ENCODE measurements around the gene DDB1. TPM values are rescaled to one million over a fixed set of nuclear protein-coding genes. Genes with fewer than 3 reads are reported as not detected.

Gene DDB1
- total RNA-seq, 2 donors from 2014 or later = 122 to 144 TPM

DNA sequence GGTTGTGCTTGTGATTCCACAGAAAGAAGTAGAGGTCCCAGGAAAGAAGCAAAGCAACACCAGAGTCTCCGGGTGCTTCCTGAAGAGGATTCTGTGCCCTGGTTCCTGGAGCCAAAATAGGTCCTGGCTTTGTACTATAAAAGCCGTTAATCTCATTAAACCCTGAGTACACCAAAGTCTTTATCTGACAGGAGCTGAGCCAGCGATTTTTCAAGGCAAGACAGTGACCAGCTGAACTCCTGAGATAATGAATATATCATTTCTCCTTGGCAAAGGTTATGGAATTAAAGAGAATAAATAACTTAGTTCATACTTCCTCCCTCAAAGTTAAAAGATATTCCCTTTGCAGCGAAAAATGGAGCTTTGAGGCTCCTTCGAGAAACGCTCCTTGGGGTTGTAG is 34.5 kb upstream of the DDB1 start:
- H3K4me3 ChIP-seq = no peak overlapping the region
- H3K4me1 ChIP-seq (ENCODE audit: control insufficient read depth in 1 of 2, low read depth in 2 of 2) = peaks cover 5 to 15% of the 10 kb centered on the region in 2 donors
- ATAC-seq (ENCODE audit: insufficient number of reproducible peaks, low FRiP score, low read depth) (no peak), DNase-seq (ENCODE audit: low spot score) (no peak)
- no peaks in the 10 kb centered on the region for H3K27me3 ChIP-seq (replicated peaks; ENCODE audit: insufficient read depth)
- H3K36me3 ChIP-seq = peaks cover 27% of the 10 kb centered on the region
- no peaks in the 10 kb centered on the region for H3K9me3 ChIP-seq
- peak overlapping the region in 1 of 2 donors; percentile 79 for H3K27ac ChIP-seq
- TF ChIP-seq, protein P1, sequence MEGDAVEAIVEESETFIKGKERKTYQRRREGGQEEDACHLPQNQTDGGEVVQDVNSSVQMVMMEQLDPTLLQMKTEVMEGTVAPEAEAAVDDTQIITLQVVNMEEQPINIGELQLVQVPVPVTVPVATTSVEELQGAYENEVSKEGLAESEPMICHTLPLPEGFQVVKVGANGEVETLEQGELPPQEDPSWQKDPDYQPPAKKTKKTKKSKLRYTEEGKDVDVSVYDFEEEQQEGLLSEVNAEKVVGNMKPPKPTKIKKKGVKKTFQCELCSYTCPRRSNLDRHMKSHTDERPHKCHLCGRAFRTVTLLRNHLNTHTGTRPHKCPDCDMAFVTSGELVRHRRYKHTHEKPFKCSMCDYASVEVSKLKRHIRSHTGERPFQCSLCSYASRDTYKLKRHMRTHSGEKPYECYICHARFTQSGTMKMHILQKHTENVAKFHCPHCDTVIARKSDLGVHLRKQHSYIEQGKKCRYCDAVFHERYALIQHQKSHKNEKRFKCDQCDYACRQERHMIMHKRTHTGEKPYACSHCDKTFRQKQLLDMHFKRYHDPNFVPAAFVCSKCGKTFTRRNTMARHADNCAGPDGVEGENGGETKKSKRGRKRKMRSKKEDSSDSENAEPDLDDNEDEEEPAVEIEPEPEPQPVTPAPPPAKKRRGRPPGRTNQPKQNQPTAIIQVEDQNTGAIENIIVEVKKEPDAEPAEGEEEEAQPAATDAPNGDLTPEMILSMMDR (IDR thresholded peaks at IDR 0.05) = no peak

DNA sequence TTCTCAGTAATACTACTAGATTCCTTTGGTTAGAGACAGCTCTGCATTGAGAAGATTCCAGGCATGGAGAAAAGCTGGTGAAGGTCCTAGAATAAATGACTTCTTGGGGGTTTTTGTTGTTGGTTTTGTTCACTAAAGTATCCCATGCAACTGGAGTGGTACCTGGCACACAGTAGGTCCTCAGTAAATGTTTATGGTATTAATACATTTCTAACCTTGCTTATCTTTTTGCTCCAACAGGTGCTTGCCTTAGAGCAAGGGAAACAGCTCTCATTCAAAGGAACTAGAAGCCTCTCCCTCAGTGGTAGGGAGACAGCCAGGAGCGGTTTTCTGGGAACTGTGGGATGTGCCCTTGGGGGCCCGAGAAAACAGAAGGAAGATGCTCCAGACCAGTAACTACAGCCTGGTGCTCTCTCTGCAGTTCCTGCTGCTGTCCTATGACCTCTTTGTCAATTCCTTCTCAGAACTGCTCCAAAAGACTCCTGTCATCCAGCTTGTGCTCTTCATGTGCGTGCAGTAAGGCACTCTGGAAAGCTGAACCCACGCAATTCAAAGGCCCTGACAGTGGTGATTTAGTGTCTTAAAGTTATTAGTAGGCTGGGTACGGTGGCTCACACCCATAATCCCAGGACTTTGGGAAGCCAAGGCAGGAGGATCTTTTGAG is 31.2 kb upstream of the DDB1 start:
- TF ChIP-seq, protein P1 (IDR thresholded peaks at IDR 0.05) = no peak
- no peak overlapping the region for H3K27ac ChIP-seq
- no peak for DNase-seq (ENCODE audit: low spot score)
- H3K36me3 ChIP-seq = peaks cover 27% of the 10 kb centered on the region
- no peak overlapping the region for H3K4me3 ChIP-seq
- H3K4me1 ChIP-seq (ENCODE audit: control insufficient read depth in 1 of 2, low read depth in 2 of 2) = peaks cover 13 to 31% of the 10 kb centered on the region in 2 donors
- ATAC-seq (ENCODE audit: insufficient number of reproducible peaks, low FRiP score, low read depth) = no peak
- no peaks in the 10 kb centered on the region for H3K9me3 ChIP-seq
- no peaks in the 10 kb centered on the region for H3K27me3 ChIP-seq (replicated peaks; ENCODE audit: insufficient read depth)

DNA sequence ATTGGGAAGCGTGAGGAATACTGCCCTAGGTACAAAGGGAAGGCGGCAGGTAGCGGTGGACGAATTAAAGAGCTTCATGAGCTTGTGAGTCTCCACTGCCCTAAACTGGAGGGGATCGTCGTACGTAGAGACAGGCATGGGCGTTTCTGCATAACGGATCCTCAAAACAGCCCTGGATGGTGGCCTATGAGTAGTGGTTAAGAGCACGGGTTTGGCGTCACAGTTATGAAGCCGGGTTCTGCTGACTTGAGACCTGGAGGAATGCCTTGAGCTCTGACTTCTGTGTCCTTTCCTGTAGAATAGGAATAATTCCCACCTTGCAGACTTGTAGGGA is 29.6 kb upstream of the DDB1 start:
- ATAC-seq (ENCODE audit: insufficient number of reproducible peaks, low FRiP score, low read depth) (no peak), DNase-seq (ENCODE audit: low spot score) (no peak)
- no peaks in the 10 kb centered on the region for H3K9me3 ChIP-seq
- peaks cover 22% of the 10 kb centered on the region for H3K36me3 ChIP-seq
- H3K4me3 ChIP-seq = peak overlapping the region; percentile 98
- H3K27ac ChIP-seq = peak overlapping the region; percentile 100
- TF ChIP-seq, protein P1 (IDR thresholded peaks at IDR 0.05) = no peak
- H3K4me1 ChIP-seq (ENCODE audit: control insufficient read depth in 1 of 2, low read depth in 2 of 2) = peaks cover 13 to 31% of the 10 kb centered on the region in 2 donors
- H3K27me3 ChIP-seq (replicated peaks; ENCODE audit: insufficient read depth) = no peaks in the 10 kb centered on the region

DNA sequence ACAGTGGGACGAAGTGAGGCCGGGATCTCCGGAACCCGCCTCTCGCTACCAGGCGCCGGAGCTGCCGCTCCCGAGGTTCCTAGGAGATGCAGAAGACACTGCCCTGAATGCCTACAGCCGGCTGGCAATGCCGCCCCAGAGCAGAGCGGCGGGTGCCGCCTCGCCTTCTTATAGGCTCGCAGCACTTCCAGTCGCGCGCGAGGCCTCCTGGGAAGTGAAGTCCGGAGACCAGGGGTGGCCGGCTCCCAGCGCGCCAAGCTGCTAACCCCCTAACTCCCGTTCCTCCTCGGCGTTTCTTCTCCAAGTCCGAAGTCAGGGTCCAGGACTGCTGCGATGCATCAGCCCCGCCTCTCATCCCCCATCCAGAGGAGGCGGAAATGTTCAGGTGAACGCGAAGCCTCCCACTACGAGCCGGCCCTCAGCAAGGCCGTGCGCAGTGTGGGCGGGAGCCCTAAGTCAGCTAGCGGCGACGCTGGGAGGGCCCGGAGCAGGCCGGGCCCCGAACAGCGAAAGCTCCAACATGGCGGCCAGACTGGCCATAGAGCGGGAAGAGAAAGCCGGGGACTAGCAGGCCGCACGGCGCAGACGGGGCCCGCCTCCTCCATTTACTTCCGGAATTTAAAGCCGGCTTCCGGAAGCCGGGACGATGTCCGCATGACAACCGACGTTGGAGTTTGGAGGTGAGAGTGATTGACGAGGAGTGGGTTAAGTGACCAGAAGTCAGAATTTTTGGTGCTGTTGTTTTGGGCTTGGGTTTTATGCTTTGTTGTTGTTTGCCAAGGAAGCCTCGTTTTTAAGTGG is 29.0 kb upstream of the DDB1 start, which contains the start of the genes CYB561A3 and TMEM138:
Gene CYB561A3, minus strand, starts transcription at position 142 of the 801 bp plus-strand sequence. CDS start 5,169 bp downstream, outside the sequence.
Gene TMEM138, plus strand, starts transcription at position 634 of the 801 bp plus-strand sequence. CDS start 2,017 bp downstream, outside the sequence.
- Histone ChIP-seq H3K27me3 (replicated peaks; ENCODE audit: insufficient read depth) (no peaks in the 10 kb centered on the region), H3K4me3 (peak within 1 kb of the TSS; percentile 98), H3K9me3 (no peaks in the 10 kb centered on the region), H3K36me3 (peaks cover 16% of the 10 kb centered on the region), H3K4me1 (ENCODE audit: control insufficient read depth in 1 of 2, low read depth in 2 of 2) (peaks cover 13 to 31% of the 10 kb centered on the region in 2 donors), H3K27ac (peak within 1 kb of the TSS; percentile 100)
- ATAC-seq (ENCODE audit: insufficient number of reproducible peaks, low FRiP score, low read depth) (peak; percentile 88), DNase-seq (ENCODE audit: low spot score) (peak; percentile 70)
- TF ChIP-seq, protein P1 (IDR thresholded peaks at IDR 0.05) = no peak

DNA sequence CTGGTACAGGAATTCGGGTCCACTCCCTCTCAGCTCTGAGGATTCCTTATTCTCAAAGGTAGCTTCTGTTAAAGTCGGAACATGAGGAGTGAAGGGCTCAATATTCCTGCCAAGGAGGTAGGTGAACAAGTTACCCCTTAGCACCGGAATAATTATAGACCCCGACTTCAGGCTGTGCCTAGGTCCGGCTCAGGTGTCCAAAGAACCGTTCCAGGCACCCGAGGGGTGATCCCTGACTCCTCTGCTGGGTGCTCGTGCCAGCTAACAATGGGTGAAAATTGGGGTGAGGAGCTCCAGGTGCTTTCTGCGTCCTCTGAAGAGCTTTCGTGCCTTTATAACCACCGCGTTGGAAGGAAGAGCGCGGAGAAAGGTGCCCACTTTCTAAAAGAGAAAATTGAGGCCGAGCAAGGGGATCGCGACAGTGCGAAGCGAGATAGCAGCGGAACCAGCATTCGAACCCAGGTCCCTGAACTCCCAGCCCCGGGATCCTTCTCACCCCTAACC is 28.4 kb upstream of the DDB1 start:
- no peak for ATAC-seq (ENCODE audit: insufficient number of reproducible peaks, low FRiP score, low read depth)
- H3K9me3 ChIP-seq = no peaks in the 10 kb centered on the region

More for the DNA sequence above, 28.4 kb upstream of the DDB1 start:
- Histone ChIP-seq H3K27me3 (replicated peaks; ENCODE audit: insufficient read depth) (no peaks in the 10 kb centered on the region), H3K36me3 (peaks cover 10% of the 10 kb centered on the region), H3K4me3 (peak overlapping the region; percentile 98), H3K4me1 (ENCODE audit: control insufficient read depth in 1 of 2, low read depth in 2 of 2) (peaks cover 13 to 31% of the 10 kb centered on the region in 2 donors), H3K27ac (peak overlapping the region; percentile 100)
- TF ChIP-seq, protein P1 (IDR thresholded peaks at IDR 0.05) = no peak
- DNase-seq (ENCODE audit: low spot score) = no peak

Data from thoracic aorta (tissue), 2 donors.